SJCRH30 (cell line): Measurements from ENCODE around the gene PLAC8. TPM values are rescaled to one million over a fixed set of nuclear protein-coding genes. Genes with fewer than 3 reads are reported as not detected.
"Not testable (repeated sequence)": the region's sequence is repeated elsewhere in the genome, so short reads cannot be mapped to it uniquely, and the experiment has no call there.

Experiments used
- DNase-seq, 2 experiments: peaks; one replicate each; pipeline ENCODE4 v3.0.0-alpha.2; 2015 to 2020
- H3K27ac ChIP-seq: fragments of 250-450 bp; sonication (Bioruptor Pico); 2 replicates; pipeline ENCODE4 v1.5.1; 2020; ENCODE audit warnings: mild to moderate bottlenecking, moderate library complexity
- H3K27me3 ChIP-seq: fragments of 250-450 bp; sonication (Bioruptor Pico); 2 replicates; pipeline ENCODE4 v1.5.1; 2020; ENCODE audit warnings: mild to moderate bottlenecking, moderate library complexity
- H3K36me3 ChIP-seq: fragments of 250-450 bp; sonication (Bioruptor Pico); 2 replicates; pipeline ENCODE4 v1.5.1; 2020; ENCODE audit warnings: mild to moderate bottlenecking, moderate library complexity
- H3K4me1 ChIP-seq: fragments of 250-450 bp; sonication (Bioruptor Pico); 2 replicates; pipeline ENCODE4 v1.5.1; 2020; ENCODE audit warnings: mild to moderate bottlenecking, moderate library complexity
- H3K4me3 ChIP-seq: fragments of 250-450 bp; sonication (Bioruptor Pico); 2 replicates; pipeline ENCODE4 v1.5.1; 2020; ENCODE audit warnings: mild to moderate bottlenecking, moderate library complexity
- H3K9me3 ChIP-seq: fragments of 250-450 bp; sonication (Bioruptor Pico); replicated peaks from 2 replicates; pipeline ENCODE4 v1.5.1; 2020; ENCODE audit warnings: mild to moderate bottlenecking, moderate library complexity
- total RNA-seq: library from RNA; depleted of rRNA; stranded (reverse); fragments of >200 nt; shearing (Covaris generic); gene quantifications from 2 replicates; pipeline ENCODE4 v1.2.3, GENCODE V29; 2014

PLAC8 gene
- total RNA-seq, 1 experiment from 2014 or later: 9.5 TPM

DNA sequence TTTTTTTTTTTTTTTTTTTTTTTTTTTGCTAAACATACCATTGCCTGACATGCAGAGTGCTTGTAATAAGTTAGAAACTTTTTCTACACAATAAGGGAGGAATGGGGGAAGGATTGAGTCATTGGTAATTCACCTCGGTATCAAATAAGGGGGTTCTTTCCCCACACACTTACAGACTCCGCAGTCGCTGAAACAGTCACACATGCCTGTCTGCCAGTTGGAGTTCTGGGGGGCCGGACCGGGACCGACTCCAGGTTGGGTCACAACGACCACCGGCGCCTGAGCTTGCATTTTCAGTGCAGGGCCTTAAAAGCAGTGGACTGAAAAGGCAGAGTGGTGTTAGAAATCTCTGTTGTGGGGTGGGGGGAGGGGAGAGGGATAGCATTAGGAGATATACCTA is 6.9 kb downstream of the PLAC8 start:
- H3K4me3 ChIP-seq: no peak overlapping the region
- no peaks in the 10 kb centered on the region for H3K9me3 ChIP-seq
- no peak for DNase-seq
- H3K27me3 ChIP-seq: no peaks in the 10 kb centered on the region
- no peak overlapping the region for H3K27ac ChIP-seq
- no peaks in the 10 kb centered on the region; the same call in 1 of the 2 replicates for H3K36me3 ChIP-seq
- H3K4me1 ChIP-seq: peaks cover 4% of the 10 kb centered on the region

DNA sequence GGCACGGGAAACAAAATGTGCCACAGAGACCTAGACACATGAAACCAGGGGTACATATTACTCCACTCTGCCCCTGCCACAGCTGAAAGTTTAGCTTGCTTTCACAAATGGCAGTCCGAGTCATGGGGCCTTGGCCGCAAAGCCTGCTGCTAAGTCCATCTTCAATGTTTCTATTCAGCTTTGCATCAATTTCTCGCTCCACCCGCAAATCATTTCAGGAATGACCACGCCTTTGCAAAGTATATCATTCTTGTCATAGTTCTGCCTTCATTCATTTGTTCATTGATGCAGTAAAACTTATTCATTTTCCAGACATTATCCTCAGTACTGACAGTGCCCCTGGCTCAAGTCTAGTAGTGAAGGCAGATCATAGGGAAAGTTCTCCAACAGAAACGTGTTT is 9.5 kb downstream of the PLAC8 start:
- no peak for DNase-seq
- no peaks in the 10 kb centered on the region for H3K9me3 ChIP-seq

DNA sequence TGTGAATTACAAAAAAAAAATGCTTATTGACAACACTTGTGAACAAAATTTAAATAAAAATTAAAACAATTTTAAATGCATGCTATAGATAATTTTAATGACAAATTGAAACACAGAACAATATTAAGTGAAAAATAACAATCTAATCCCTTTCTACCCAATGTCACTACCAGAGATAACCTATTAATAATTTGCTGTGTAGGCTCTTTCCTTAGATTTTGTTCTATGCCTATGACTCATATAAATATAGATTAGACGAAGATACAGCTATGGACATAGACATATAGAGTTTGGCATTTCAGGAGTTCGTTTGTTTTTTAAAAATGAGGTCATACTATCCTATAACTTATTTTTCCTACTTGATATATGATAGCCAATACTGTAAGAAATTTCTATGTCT is 18.1 kb downstream of the PLAC8 start:
- Histone ChIP-seq H3K27ac (no peak overlapping the region), H3K4me3 (no peak overlapping the region), H3K4me1 (no peaks in the 10 kb centered on the region), H3K36me3 (no peaks in the 10 kb centered on the region), H3K9me3 (no peaks in the 10 kb centered on the region), H3K27me3 (no peaks in the 10 kb centered on the region)
- no peak for DNase-seq

More for the DNA sequence above, 9.5 kb downstream of the PLAC8 start:
- no peak overlapping the region for H3K27ac ChIP-seq
- H3K36me3 ChIP-seq: no peaks in the 10 kb centered on the region; the same call in 1 of the 2 replicates
- no peaks in the 10 kb centered on the region for H3K4me1 ChIP-seq
- no peaks in the 10 kb centered on the region for H3K27me3 ChIP-seq
- H3K4me3 ChIP-seq: no peak overlapping the region

DNA sequence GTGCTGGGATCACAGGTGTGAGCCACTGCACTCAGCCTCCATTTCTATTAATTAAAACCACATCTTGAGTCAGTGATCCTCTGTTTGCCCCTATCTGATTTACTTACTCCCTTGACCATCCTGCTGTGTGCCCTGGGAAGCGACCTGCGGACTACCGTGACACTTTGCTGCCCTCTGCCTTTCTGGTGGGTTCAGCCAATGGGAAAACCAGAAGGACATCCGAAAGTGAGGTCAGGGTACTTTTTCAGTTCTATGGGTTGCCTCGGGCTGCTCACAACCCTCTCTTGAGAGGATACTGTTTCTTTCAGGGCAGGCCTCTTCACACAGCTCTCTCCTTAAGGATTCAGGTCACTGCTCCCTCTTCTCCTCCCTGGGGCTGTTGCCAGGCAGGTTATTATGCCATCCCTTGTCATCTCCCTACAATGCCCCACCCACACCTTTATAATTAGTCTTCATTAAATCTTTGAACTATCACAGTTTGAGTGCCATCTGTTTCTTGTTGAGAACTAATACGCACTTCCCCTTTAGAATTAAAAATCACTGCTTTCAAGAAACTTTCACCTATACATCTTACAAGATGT is 21.4 kb downstream of the PLAC8 start:
- H3K36me3 ChIP-seq: no peaks in the 10 kb centered on the region
- H3K9me3 ChIP-seq: no peaks in the 10 kb centered on the region
- H3K4me3 ChIP-seq: no peak overlapping the region
- no peak overlapping the region for H3K27ac ChIP-seq
- no peaks in the 10 kb centered on the region for H3K27me3 ChIP-seq
- DNase-seq: no peak
- no peaks in the 10 kb centered on the region for H3K4me1 ChIP-seq

DNA sequence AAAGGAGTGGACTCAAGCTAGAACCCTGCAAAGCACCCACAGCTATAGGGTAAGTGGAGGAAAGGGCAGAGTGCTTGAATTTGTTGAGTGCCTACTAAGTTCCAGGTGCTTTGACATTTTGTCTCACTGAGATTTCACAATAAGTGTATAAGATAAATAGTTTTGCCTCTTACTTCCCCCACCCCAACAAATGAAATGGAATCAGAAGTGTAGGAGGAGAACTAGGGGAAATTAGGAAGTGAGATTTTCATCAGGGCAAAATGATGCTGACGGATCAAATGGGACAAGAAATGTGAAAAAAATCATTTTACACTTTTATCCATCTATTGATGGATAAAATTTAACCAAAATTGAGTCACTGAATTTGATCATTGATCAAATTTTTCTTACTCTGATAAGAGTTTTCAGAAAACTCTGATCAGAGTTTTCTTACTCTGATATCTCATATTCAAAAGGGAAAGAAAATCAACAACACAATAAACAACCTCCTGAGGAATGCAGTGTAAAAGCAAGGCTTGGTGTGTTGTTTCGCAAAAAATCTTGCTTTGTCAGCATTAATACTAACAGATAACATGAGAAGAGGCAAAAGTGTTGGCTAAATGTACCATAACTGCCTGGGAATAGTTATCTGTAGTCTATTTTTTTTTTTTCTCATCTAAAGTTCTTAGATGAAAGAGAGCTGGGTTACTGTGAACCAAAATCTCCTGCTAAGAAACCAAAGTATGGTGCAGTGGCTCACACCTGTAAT is 24.9 kb downstream of the PLAC8 start:
- no peaks in the 10 kb centered on the region for H3K4me1 ChIP-seq
- no peak for DNase-seq
- H3K36me3 ChIP-seq: no peaks in the 10 kb centered on the region

DNA sequence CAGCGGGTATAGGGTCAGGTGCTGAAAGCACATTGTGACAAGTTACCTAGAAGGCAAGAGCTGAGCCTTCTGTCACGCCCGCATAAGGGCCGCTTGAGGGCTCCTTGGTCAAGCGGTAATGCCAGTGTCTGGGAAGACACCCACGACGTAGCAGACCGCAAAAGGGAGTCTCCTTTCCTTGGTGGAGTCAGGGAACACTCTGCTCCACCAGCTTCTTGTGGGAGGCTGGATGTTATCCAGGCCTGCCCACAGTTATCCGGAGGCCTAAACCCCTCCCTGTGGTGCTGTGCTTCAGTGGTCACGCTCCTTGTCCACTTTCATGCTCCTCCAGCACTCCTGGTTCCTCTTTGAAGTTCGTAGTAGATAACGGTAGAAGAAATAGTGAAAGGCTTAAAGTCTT is 29.6 kb downstream of the PLAC8 start:
- DNase-seq, H3K4me3 ChIP-seq, H3K27me3 ChIP-seq, H3K4me1 ChIP-seq, H3K9me3 ChIP-seq, H3K27ac ChIP-seq, H3K36me3 ChIP-seq: not testable (repeated sequence)

More for the DNA sequence above, 24.9 kb downstream of the PLAC8 start:
- no peaks in the 10 kb centered on the region for H3K27me3 ChIP-seq
- no peak overlapping the region for H3K27ac ChIP-seq
- no peaks in the 10 kb centered on the region for H3K9me3 ChIP-seq
- no peak overlapping the region for H3K4me3 ChIP-seq

DNA sequence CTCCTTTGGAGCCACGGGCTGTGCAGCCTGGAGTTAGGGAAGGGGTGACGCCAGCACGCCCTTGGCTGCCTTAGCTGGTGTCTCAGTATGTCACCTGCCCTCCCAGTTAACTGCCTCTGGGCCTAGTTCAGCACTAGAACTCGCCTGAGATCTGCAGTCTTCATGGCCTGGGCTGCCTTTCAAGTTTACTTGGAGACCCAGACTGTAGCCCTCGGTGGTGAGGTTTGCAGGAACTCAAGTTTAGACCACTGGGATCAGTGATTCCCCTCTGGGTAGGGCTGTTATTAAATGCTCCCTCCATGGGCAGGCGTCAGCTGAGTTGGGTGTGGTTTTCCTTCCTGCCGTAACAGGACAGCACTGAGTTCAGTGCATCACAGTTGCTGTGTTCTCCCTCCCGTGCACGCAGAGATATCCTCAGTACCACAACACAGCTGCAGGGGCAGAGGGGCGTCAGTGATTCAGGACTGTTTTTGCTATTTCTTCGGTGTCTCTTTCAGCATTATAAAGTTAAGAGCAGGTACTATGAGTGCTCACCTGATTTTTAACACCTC is 30.5 kb downstream of the PLAC8 start:
- peak; percentile 53 to 70 for DNase-seq
- Histone ChIP-seq H3K27ac (no peak overlapping the region), H3K4me1 (peaks cover 4% of the 10 kb centered on the region; the same call in 1 of the 2 replicates), H3K9me3 (no peaks in the 10 kb centered on the region), H3K36me3 (no peaks in the 10 kb centered on the region), H3K4me3 (no peak overlapping the region), H3K27me3 (no peaks in the 10 kb centered on the region)

DNA sequence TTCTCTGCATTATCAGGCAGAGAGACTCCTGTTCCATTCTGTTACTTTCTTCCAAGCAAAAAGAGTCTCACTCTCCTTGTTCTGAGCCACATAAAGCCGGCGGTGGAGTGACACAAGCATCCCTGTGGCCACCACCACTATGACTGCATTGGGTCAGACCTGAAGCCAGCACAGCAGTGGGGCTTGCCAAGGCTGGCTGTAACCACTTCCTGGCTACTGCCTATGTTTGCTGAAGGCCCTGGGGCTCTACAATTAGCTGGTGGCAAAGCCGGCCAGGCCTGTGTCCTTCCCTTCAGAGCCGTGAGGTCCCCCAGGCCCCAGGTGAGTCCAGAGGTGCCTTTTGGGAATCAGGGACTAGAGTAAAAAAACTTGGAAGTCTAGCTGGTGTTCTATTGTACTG is 31.8 kb downstream of the PLAC8 start:
- Histone ChIP-seq H3K9me3 (no peaks in the 10 kb centered on the region), H3K4me1 (peaks cover 4% of the 10 kb centered on the region; the same call in 1 of the 2 replicates)
- DNase-seq: no peak

DNA sequence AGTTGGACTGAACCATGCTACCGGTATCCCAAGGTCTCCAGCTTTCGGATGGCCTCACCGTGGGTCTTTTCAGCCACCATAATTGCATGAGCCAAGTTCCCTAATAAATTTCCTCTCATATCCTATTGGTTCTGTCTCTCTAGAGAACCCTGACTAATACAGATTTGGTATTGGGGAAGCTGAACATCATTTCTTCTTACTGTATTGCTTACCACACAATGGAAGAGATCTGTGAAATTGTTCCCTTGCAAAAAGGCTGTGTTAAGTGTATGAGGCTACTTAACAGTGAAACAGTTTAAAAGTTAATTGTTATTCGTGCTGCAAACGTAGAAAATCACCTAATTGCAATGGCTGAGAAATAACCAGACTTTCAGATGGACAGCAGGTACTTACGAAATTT is 34.0 kb downstream of the PLAC8 start:
- DNase-seq: no peak
- H3K4me1 ChIP-seq: peaks cover 9% of the 10 kb centered on the region
- no peak overlapping the region for H3K27ac ChIP-seq
- no peak overlapping the region for H3K4me3 ChIP-seq
- H3K27me3 ChIP-seq: no peaks in the 10 kb centered on the region
- no peaks in the 10 kb centered on the region for H3K9me3 ChIP-seq
- peaks cover 12% of the 10 kb centered on the region for H3K36me3 ChIP-seq

More for the DNA sequence above, 31.8 kb downstream of the PLAC8 start:
- Histone ChIP-seq H3K36me3 (no peaks in the 10 kb centered on the region), H3K27me3 (no peaks in the 10 kb centered on the region), H3K27ac (no peak overlapping the region), H3K4me3 (no peak overlapping the region)

DNA sequence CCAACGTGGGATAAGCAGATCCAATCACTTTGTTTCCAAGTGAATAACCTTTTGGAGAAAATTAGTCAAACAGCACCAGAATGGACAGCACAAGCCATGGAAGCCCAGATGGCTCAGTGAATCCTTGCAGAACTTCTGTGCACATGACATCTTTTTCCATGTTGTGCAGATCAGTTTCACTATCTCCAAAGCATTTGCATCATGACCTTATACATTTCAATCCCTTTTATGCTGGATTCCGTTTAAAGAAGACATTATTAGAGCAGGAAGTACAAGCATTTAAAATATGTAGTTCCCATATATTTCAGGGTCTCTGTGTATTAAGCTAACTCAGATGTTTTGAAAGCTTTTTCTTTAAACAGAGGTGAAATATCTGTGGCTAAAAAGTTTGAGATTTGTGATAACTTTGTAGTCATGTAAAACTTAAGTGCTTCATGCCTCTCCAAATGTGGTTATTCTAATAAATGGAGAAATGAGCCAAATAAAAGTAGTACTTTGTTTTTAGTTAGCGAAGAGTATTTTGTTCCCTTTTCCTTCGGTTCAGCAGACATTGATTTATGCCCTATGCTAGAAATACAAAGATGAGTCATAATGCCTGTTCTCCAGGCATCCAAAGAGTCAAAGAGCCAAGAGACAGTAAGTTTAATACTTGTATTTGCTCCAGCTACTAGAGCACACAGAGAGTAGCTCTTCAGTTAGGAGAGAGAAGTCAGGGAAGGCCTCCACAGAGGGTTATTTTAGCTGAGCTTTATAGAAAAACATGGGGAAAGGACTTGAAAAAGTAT is 39.0 kb downstream of the PLAC8 start:
- Histone ChIP-seq H3K36me3 (peaks cover 29% of the 10 kb centered on the region), H3K27me3 (no peaks in the 10 kb centered on the region), H3K4me1 (peaks cover 26% of the 10 kb centered on the region), H3K9me3 (no peaks in the 10 kb centered on the region), H3K4me3 (no peak overlapping the region), H3K27ac (peak overlapping the region; percentile 68)
- peak in 1 of 2 experiments; percentile 30 for DNase-seq

DNA sequence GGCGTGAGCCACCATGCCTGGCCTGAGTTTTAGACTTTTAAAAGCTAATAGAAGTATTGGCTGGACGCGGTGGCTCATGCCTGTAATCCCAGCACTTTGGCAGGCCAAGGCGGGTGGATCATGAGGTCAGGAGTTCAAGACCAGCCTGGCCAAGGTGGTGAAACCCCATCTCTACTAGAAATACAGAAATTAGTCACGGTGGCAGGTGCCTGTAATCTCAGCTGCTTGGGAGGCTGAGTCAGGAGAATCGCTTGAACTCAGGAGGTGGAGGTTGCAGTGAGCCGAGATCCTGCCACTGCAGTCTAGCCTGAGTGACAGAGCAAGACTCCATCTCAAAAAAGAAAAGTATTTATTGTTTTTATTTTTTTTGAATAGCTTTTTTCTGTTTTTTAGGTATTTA is 39.7 kb downstream of the PLAC8 start:
- H3K4me3 ChIP-seq, H3K9me3 ChIP-seq, H3K27me3 ChIP-seq: not testable (repeated sequence)
- H3K4me1 ChIP-seq: peaks cover 30% of the 10 kb centered on the region
- DNase-seq: peak; percentile 79 to 81
- peaks cover 32% of the 10 kb centered on the region for H3K36me3 ChIP-seq
- peak overlapping the region; percentile 68 for H3K27ac ChIP-seq

DNA sequence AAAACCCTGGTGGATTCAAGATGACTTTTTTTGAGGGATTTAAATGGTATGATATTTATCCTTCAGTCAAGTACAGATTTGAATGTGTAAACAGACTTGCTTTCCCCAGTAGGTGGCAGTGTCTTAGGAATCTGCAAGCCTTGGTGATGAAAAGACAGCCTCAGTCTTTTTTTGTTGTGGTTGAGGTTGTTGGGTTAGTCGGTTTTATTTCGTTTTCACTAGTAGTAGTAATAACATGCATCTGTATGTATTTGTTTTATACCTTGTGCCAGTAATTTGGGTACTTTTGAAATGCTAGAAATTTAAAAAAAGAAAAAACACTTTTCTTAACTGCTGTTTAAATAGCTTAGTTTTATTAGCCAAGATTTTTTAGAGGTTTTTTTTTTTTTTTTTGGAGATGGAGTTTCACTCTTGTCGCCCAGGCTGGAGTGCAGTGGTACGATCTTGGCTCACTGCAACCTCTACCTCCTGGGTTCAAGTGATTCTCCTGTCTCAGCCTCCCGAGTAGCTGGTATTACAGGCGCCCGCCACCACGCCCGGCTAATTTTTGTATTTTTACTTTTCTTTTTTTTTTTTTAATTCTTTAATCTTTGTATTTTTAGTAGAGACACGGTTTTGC is 40.3 kb downstream of the PLAC8 start:
- peak overlapping the region; percentile 68 for H3K27ac ChIP-seq
- H3K9me3 ChIP-seq: no peaks in the 10 kb centered on the region
- H3K36me3 ChIP-seq: peaks cover 38% of the 10 kb centered on the region
- DNase-seq: peak; percentile 44 to 77
- peaks cover 30% of the 10 kb centered on the region for H3K4me1 ChIP-seq
- no peaks in the 10 kb centered on the region for H3K27me3 ChIP-seq
- no peak overlapping the region for H3K4me3 ChIP-seq

DNA sequence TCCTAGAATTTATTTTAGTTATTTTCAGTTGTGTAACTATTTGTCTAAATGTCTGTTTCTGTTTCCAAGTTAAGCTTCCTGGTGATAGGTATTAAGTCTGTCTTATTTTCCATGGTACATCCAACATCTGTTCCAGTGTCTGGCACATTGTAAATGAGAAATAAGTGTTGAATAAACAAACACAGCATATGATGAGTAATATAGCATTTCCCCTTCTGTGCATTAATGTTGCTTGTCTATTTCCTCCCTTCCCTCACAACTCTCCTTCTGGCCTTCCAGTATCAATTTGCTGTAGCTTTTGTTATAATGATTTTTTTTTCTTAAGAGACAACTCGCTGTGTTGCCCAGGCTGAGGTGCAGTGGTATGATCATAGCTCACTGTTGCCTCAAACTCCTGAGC is 43.4 kb downstream of the PLAC8 start:
- Histone ChIP-seq H3K4me1 (peaks cover 36% of the 10 kb centered on the region), H3K9me3 (no peaks in the 10 kb centered on the region), H3K27ac (peak overlapping the region; percentile 28), H3K4me3 (no peak overlapping the region), H3K36me3 (peaks cover 56% of the 10 kb centered on the region), H3K27me3 (no peaks in the 10 kb centered on the region)
- peak in 1 of 2 experiments; percentile 62 for DNase-seq

DNA sequence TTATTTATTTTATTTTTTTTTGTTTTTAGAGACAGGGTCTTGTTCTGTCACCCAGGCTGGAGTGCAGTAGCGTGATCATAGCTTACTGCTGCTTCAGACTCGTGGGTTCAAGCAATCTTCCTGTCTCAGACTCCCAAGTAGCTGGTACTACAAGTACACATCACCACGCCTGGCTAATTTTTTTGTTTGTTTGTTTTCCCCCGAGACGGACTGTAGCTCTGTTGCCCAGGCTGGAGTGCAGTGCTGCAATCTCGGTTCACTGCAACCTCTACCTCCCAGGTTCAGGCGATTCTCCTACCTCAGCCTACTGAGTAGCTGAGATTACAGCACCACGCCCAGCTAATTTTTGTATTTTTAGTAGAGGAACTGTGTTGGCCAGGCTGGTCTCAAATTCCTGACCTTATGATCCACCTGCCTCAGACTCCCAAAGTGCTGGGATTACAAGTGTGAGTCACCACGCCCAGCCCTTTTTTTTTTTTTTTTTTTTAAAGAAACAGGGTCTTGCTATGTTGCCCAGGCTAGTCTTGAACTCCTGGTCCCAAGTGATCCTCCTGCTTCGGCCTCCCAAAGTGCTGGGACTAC is 47.4 kb downstream of the PLAC8 start:
- no peaks in the 10 kb centered on the region for H3K9me3 ChIP-seq
- no peak overlapping the region for H3K27ac ChIP-seq
- H3K4me1 ChIP-seq: peaks cover 20% of the 10 kb centered on the region
- H3K4me3 ChIP-seq: no peak overlapping the region
- peaks cover 50% of the 10 kb centered on the region for H3K36me3 ChIP-seq
- H3K27me3 ChIP-seq: no peaks in the 10 kb centered on the region
- peak in 1 of 2 experiments; percentile 15 for DNase-seq
